GM19468 (cell line): ENCODE results near the gene ADORA1.

Experiments
- ATAC-seq: cut with Tn5 transposase; IDR thresholded peaks from one replicate; pipeline ENCODE4 v1.9.1; 2021; ENCODE audit warnings: mild to moderate bottlenecking, moderate library complexity, moderate number of reproducible peaks; ENCODE audit not compliant: unreplicated experiment; ENCODE audit errors: extremely low read depth

ADORA1 gene

DNA sequence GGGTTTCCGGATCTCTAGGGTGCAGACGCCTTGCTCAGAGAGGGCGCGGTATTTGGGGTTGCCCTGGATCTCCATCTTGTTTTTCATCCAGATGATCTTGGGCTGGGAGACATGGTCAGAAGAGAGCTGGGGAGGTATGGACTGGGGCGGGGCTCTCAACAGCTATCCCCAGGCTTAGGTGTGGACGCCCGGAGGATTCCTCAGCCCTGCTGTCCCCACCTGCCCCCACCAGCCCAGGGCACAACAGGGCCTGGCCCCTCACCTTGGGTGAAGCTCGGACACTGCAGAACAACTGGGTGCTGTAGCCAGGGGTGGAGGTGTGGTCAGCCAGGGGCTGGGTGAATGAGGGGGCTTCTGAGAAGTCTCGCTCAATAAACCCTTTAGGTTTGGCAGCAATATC is 41.5 kb downstream of the ADORA1 start:
- ATAC-seq: no peak

DNA sequence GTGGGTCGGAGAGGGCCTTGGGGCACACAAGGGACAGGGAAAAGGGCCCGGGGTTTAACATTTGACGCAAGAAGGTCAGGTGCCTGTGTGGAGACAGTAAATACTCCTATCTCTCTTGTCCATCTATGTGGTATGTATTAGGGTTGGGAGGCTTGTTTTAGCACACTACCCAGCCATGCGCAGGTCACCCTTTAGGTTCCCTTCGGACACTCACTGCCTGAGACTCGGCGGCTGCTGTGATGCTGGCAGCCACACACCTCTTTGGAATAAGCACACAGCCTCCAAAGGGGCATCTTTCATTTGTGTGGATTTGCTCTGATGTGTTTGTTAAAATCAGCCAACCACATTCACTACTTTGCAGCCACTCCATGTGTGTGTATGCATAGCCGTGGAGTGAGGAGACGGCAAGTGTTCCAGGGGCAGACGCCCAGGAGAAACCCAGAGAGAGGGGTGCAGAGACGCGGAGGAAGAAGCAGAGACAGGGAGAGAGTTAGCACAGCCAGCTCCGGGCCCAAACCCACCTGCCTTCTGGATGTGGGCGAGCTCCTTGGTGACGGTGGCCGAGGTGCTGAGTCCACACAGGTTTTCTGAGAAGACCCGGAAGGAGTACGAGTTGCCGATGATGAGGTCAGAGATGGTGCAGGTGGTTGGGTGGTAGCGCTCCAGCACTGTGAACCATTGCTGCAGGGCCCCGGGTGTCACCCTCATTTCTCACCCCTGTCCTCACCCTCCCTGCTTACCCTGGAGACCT is 42.4 kb downstream of the ADORA1 start:
- ATAC-seq: no peak

DNA sequence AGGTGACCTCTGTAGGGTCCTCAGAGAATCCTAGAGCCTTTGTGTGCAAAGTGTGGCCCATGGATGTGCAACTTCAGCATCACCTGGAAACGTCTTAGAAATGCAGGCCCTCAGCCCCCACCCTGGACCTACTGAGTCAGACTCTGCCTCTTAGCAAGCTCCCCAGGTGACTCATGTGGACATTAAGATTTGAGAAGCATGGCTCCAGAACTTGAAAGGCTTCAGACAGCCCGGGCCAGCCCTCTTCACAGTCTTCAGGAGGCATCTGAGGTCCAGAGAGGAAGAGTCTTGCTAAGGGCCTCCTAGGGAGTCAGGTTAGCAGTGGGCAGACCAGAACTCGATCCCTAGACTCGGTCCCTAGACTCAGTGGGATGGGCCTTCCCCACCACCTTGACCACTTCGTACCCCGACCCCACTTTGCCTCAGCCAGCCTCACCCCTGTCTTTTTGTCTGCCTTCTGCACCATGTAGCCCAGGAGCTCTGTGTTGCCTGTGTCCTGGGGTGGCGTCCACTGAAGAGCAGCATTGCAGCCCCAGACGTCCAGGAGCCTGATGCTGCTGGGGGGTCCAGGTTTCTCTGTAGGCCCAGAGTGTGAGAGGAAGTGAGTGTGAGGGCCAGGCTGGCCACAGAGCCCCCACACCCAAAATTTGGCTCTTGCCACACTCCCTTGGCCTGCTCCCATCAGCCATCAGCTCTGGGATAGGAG is 43.3 kb downstream of the ADORA1 start:
- no peak for ATAC-seq

DNA sequence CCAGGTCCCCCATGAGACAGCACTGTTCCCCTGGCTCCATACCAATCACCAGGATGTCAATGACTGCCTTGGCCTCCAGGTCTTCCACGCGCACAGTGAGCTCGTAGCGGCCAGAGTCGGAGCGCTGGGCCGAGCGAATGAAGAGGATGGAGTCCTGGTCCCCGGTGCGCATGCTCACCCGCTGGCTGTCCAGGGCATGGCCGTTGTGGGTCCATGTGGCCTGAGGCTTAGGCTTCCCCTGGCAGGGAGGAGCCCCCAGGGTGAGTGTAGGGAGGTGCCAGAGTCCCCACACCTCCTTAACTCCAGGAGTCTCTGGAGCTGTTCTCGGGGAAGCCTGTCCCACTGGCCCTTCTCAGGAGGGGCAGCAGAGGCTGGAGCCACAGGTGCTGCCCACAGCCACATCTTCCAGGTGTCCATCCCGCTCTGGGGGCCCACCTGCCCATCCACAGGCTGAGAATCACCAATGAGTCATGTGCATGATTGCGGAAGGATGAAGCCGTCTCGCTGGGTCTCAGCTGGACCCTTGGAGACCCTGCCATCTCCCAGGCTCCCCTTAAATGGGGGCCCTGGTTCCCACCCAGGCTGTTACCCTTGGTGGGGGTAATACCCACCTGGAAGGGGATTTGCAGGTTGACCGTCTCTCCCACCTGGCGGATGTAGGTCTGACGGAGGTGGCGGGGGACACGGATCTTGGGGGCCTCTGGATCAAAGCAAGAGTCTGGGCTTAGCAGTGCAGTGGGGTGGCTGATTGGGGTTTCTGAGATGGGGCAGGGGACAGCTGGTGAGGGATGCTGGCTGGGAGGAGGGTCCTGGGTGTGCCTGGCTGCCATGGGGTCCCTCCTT is 44.0 kb downstream of the ADORA1 start:
- ATAC-seq: no peak

DNA sequence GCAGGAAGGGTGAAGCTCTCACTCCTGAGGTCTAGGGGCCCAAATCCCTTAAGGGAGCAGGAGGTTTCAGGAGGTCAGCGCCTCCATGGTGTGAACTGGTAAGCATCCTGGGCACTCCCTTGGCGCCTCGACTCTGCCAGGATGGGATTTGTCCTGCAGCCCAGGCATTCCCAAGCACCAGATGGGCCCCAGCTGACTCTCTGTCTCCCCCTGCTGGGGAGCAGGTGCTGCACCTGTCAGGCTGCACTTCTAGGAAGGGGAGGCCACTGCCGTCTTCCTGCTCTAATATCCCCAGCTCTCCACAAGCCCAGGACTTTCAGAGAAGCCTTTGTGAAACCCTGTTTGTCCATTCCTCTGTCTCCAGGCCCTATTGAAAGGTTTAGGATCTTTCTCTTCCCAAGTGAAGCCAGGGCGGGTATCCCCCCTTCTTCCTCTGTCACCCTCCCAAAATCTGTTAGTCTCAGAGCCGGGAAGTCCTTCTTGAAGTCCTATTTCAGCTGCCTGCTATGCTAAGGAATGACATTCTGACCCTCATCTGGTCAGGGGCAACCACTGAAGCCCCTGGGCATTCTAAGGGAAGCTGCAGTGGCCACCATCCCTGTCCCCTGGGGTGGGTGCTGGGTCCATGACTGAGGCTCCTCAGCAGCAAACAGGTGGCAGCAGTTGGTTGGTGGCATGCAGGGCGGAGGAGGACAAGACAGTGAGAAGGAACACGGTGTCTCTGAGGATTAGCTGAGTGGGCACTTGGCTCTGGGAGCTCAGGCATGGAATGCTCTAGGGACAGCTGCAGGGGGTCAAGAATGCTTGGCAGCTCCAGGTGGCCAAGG is 44.9 kb downstream of the ADORA1 start:
- ATAC-seq: no peak

DNA sequence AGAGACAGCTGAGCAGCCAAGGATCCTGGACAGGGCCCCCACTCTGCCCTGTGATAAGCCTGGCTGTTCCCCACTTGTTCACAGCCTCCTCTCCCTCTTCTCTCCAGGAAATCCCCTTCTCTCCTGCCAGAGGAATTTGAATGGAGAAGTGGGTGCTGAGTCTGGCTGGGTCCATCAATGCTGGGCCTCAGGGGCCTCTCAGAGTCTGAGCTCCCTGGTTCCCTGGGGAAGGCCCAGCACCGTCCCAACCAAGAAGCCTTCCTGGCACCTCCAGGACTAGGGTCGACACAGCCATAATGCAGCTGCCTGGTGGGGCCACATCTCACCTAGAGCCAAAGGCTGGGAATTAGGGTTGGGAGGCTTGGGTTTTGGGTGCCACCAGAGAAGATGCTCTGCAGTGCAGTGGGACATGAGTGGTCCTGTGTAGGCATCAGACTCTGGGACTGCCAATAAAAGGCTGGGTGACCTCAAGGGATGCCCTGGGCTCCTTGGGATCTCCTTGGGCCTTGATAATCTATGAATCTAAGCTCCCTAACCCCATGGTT is 45.6 kb downstream of the ADORA1 start:
- ATAC-seq: no peak

DNA sequence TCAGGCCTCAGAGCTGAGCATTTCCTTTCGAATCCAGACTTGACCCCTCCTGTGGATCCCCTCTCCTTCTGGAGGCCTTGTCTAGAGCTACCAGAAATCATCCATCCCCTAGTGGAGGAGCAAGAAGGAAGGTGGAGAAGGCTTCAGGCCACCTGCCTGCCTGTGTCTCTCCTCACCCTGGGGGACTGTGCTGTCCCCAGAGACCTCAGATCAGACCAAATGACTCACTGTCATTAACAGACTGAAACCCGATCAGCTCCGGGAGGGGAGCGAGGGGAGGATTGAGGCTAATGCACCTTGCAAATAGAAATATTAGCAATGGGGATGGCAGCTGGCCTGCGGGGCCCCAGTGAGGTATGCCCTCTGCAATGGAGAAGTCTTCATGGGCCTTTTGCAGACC is 46.0 kb downstream of the ADORA1 start:
- ATAC-seq: peak; percentile 75

DNA sequence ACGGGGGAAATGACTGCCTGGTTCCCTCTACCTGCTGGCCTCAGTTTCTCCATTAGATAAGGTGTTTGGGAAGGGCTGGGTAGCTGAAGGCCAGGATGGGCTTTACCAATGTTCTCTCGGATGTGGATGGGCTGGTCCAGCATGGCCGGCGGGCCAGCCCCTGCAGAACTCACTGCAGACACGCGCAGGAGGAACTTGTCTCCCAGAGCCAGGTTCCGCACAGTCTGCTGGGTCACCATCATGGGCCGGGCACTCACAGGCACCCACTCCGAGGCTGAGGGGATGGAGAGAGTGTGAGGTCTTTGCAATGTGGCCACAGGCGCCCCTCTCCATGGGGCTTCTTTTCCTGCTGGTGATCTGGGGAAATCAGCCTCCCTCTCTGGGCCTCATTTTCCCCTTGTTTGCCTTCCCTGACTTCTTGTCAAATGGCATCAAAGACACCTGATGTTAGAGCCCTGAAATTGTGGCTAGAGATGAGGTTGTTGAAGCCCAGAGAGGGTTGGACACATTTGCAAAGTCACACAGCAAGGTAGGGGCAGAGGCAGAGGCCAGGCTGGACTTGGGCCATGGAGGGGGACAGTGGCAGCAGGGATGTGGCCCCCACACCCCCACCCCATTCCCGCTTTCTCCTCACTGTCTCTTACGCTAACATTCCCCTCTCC is 46.9 kb downstream of the ADORA1 start:
- ATAC-seq: no peak

DNA sequence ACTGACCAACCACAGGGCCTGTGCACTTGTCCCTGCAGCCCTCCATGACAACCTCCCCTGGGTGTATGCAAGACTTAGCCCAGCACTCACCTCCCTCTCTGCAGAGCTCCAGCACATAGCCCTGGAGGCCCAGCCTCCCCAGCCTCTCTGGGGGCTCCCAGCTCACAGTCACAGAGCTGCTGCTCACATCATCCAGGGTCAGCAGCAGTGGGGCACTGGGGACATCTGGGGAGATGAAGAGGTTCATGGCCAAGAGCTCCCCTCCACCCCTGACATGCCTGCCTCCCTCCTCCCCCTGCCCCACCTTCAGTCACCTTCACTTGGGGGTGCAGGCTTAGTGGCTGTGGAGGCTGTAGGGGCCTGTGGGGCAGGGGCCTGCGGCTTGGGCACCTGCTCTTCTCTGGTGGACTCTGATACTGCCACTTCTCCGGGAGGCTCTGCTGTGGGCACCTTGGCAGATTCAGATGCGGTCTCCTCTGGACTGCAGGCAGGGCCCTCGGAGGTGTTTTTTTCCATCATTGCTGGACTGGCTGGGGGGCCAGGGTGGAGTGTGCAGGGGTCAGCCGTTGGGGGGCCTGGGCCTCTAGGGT is 47.8 kb downstream of the ADORA1 start, which contains the start of gene MYBPH:
MYBPH (minus strand) TSS at position 590 of the 590 bp plus-strand sequence; CDS start at position 519, 71 bp downstream.
- no peak for ATAC-seq

DNA sequence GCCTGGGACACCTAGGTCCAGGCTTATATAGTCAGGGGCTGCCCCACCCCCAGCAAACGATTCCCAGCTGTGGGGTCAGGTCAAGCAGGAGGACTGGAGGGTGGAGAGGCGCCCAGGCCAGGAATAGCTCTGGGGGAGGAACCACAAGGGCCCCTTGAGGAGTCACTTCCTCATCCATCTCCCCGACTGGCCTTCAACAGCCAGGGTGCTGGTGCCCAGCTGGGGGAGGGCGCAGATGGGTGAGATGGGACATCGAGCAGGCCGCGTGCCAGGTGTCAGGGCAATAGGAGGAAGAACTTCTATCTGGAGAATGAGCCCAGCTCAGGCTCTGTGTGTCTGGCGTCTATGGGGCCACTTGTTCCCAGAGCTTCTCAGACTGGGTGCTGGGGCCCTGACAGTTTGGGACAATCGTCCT is 48.3 kb downstream of the ADORA1 start:
- no peak for ATAC-seq

DNA sequence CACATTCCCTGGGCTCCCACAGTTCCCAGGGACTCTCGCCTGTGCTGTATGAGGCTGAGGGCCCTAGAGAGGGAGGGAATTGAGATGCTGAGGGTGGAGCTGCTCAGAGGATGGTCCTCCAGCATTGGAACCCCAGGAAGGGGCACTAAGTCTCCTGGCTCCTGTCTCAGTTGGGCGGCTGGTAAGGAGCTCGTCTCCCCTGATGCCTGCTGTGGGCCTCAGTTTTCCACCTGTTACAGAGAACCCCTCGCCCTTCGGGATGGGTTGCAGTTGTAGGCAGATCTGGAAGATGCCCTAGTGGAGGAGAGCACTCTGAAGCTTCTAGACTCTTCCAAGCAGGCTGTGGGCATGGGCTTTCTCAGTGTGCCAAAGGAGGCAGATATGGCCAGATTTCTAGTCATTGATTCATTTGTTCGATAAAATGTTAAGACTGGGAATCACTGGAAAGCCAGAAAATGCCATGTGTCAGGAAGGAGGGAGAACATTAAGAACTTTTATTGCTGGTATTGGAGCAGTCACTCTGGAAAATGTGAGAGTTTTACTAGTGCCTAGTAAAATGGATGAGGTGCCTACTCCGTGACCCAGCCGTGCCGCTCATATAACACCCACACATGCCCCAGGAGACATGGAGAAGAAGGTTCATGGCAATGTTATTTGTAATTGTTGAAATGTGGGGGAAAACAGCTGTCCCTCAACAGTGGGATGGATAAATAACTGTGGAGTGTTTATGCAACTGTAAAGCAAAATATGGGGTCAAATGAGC is 48.9 kb downstream of the ADORA1 start:
- no peak for ATAC-seq

DNA sequence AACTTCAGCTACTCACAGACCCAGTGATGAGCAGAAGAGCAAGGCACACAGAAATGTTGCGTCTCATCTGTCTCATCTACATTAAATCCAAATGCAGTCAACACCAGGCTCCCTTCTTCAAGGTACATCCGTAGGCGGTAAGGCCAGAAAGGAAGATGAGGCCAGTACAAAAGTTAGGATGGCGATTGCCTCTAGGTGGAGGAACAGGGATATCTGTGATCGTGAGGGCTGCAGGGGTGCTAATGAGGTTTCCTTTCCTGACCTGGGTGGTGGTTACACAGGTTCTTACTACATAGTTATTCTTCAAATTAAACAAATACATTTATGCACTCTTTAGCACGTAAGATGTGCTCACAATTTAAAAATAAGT is 49.5 kb downstream of the ADORA1 start:
- ATAC-seq: no peak

DNA sequence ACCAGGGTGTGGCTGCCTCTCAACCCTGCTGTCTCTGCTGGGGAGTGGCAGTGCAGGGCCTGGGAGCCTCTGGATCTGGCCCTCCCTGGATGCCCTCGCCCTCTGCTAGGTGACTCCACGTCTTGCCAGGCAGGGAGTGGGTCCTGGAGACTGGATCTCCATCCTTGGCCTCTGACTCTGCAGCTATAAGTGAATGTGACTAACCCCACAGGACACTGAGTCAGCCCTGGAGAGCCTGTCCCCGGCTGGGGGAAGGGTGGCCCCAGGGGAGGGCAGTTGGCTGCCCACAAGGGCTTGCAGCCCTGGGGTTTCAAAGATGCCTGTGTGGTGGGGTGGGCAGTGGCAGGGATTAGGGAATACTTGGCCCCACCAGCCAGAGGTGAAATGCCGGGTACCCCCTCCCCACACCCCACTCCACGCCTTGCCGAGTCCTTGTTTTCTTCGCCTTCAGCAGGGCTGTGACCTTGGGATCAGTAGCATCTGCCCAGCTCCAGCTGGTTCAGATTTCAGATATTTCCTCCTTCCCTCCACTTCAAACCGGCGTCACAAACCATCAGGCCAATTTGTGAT is 50.0 kb downstream of the ADORA1 start:
- ATAC-seq: no peak

DNA sequence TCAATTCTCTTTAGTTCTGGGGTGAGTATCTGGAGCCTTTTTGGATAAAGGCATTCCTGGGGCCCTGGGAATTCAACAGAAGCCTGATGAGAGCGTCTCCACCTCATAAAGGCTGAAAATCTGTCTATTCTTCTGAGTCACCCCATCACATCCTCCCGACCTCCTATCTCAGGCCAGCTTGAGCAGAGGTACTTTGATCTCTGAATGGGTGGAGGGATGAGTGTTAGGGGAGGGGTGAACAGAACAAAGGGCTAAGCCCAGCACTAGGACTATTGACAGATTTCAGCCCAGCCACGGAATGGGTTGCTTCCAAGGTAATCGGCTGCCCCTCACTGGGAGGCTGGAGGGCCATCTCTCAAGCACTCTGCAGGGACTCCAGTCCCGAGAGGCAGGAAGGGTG is 50.6 kb downstream of the ADORA1 start:
- no peak for ATAC-seq

DNA sequence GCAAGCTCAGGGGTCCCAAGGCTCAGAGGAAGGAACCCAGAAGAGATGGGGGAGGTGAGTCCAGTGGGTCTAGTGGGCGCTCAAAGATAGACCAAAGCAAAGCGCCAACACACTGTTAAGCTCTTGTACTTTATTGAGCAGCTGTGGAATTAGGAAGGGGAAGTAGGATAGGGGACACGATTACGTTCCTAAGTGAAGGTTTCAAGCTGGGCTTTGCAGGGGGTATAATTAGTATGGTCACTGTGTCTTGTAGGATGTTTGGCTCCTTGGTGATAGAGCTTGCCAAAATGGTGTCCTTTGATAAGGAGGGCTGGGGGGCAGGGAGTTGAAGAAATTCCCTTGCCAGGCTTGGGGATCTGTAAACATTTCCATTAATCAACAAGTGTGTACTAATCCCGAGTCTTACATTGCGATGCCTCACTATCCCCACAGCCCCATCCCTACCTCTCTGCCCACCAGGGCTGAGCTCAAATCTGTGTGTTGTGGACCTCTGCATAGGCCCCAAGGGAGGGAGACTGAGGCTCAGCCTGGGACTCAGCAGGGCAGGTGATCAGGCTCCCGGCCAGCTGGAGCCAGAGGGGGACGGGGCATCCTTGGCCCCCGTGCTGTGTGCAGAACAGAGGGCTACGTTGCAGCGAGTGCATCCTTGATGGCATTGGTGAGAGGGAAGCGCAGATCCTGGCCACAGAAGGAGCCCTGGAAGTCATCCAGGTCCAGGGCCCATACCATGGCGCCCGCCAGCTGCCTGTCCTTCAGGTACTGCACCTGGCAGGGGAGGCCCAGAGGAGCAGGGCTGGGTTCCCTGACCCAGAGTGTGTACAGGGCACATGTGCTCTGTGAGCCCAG is 51.5 kb downstream of the ADORA1 start:
- ATAC-seq: no peak

DNA sequence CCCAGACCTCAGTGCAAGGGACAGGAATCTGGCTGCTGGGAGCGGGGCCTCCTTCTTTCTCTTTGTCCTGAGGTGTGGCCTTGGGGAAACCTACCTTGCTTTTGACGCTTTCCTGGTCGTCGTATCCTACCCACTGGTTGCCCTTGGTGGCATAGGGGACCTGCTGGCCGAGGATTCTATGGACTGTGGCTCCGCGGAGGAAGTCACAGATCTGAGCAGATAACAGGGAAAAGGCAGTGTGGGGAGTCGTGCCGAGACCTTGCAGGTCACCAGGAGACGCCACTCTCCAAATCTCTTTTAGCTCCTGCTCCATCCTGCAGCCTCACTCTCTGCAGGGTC is 52.1 kb downstream of the ADORA1 start:
- ATAC-seq: no peak
